ENCODE measurements around the gene HIGD1C.
"Not testable (repeated sequence)": the region's sequence is repeated elsewhere in the genome, so short reads cannot be mapped to it uniquely, and the experiment has no call there.

- not testable (repeated sequence) for TF ChIP-seq POLR2A, CTCF (IDR thresholded peaks at IDR 0.05)
Measured at GRCh38 chr12:50912361-50912760, 40.0 kb upstream of the HIGD1C start.

Data from thyroid gland (tissue), 4 donors.